ENCODE results near the gene C1orf216. TPM values are rescaled to one million over a fixed set of nuclear protein-coding genes. Genes with fewer than 3 reads are reported as not detected.

C1orf216 gene, protein sequence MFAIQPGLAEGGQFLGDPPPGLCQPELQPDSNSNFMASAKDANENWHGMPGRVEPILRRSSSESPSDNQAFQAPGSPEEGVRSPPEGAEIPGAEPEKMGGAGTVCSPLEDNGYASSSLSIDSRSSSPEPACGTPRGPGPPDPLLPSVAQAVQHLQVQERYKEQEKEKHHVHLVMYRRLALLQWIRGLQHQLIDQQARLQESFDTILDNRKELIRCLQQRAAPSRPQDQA
- 19.5 and 20.5 TPM in 2 replicates for total RNA-seq

DNA sequence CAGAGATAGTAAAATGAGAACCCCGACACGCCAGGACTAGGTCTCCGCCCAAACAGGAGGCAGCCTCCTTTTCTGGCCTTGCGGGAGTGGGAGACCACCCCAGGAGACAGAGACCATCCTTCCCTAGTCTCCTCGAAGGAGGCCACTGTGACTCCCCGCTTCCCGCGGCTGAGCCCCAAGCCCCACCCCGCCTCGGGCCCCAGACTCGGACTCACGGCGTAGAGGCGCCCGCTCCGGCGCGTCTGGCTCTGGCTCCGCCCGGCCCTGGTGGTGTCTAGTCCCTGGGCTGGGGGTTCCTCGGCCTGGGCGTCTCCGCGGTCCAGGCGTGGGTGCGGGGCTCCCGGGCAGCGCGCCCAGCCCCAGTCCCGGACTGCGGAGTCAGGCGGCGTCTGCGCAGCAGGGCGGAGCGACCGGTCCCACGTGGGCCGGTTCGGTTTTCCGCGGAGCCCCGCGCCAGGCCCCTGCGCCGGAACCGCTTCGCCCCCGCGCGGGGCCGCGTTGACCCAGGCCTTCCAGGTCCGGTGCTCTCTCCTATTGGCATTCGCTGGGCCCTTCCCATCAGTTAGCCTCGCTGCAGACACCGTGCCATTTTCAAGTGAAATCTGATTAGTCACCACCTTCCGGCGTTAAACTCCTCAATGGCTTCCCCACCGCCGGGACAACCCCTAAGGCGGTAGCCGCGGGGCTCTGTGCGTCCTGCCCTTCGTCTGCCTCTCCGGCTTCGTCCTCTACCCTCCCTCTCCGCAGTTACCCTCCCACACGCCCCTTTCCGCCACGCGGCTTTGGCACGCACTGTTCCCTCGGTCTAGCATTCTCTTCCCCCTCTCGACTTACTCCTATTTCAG lies at the start of gene C1orf216:
Gene C1orf216 (minus strand): TSS at position 393 of the 845 bp plus-strand sequence. CDS start 2,563 bp downstream, outside the sequence.

Other genes starting within 250 kb of the C1orf216 start
- 59.0 and 60.5 TPM in 2 replicates for gene KIAA0319L, start 161.5 kb downstream of the C1orf216 start, total RNA-seq
- gene NCDN, start 161.1 kb downstream of the C1orf216 start, total RNA-seq, result 44.2 and 46.4 TPM in 2 replicates
- gene TFAP2E, start 145.6 kb downstream of the C1orf216 start, total RNA-seq, result 0.13 and 0.33 TPM in 2 replicates
- 25.2 and 25.6 TPM in 2 replicates for gene PSMB2, start 77.4 kb downstream of the C1orf216 start, total RNA-seq
- gene CLSPN, start 51.1 kb upstream of the C1orf216 start, total RNA-seq, result 3.7 and 6.8 TPM in 2 replicates
- 22.9 and 25.9 TPM in 2 replicates for gene AGO4, start 89.1 kb upstream of the C1orf216 start, total RNA-seq
- 26.4 and 31.3 TPM in 2 replicates for gene AGO1, start 164.3 kb upstream of the C1orf216 start, total RNA-seq
- gene AGO3, start 212.2 kb upstream of the C1orf216 start, total RNA-seq, result 24.0 and 39.5 TPM in 2 replicates

Measured in smooth muscle cell of the pulmonary artery (primary cell).